Endothelial cell of umbilical vein (primary cell): Measurements from ENCODE around the gene FOXP4. TPM values are rescaled to one million over a fixed set of nuclear protein-coding genes. Genes with fewer than 3 reads are reported as not detected.

Source experiments
- BruUV-seq: library from RNA; stranded (reverse); fragments of 400-500 nt; replicated peaks from 2 replicates; lab custom pipeline; 2021; lab: Mats Ljungman, UMichigan
- CTCF ChIA-PET: fragments of 300-600, 350-600 bp; sonication (Branson Sonifier 250); formaldehyde crosslinking; loops from one replicate; lab custom pipeline; 2021; ENCODE audit warnings: antibody characterized with exemption, inconsistent platforms; lab: Charles Lee
- POLR2A ChIA-PET: fragments of 300-600, 350-600 bp; sonication (Branson Sonifier 250); formaldehyde crosslinking; loops from one replicate; lab custom pipeline; 2021; ENCODE audit warnings: antibody characterized with exemption, inconsistent platforms; lab: Charles Lee
- DNase-seq: peaks from one replicate; pipeline ENCODE4 v3.0.0-alpha.2; 2011; ENCODE audit warnings: low read depth, low spot score
- FAIRE-seq: peaks from 2 replicates; lab custom pipeline; 2011; peaks lifted over from hg19 to GRCh38; lab: Jason Lieb, UNC
- H2AFZ ChIP-seq: 2 replicates; pipeline ENCODE4 v1.6.0; 2012; ENCODE audit warnings: low read depth, low read length, control low read depth, inconsistent platforms
- H3K27ac ChIP-seq: 2 replicates; pipeline ENCODE4 v1.5.1; 2011; ENCODE audit warnings: low read depth, mild to moderate bottlenecking, control low read depth, low read length, moderate library complexity; ENCODE audit not compliant: insufficient read depth
- H3K27me3 ChIP-seq, 2 experiments: 2 replicates each; pipeline versions ENCODE4 v1.6.0 to v1.6.1; 2011; ENCODE audit warnings: low read length in 2 of 2, mixed read lengths in 1 of 2; ENCODE audit not compliant: control insufficient read depth in 2 of 2, insufficient read depth in 2 of 2
- H3K36me3 ChIP-seq, 2 experiments: 2 replicates in 1 of 2; 3 replicates in 1 of 2; pipeline ENCODE4 v1.5.1; 2011; ENCODE audit warnings: low read length in 2 of 2, mild to moderate bottlenecking in 1 of 2, moderate library complexity in 1 of 2; ENCODE audit not compliant: control insufficient read depth in 2 of 2, insufficient read depth in 2 of 2; ENCODE audit errors: extremely low read depth in 1 of 2
- H3K4me1 ChIP-seq: 3 replicates; pipeline ENCODE4 v1.5.1; 2011; ENCODE audit warnings: mild to moderate bottlenecking, low read length; ENCODE audit not compliant: control insufficient read depth, insufficient read depth; ENCODE audit errors: extremely low read depth
- H3K4me2 ChIP-seq: 2 replicates; pipeline ENCODE4 v1.6.1; 2011; ENCODE audit warnings: low read length, control low read depth, mixed read lengths; ENCODE audit not compliant: insufficient read depth
- H3K4me3 ChIP-seq, 3 experiments: fragments of 200-600 bp in 1 of 3; sonication (generic), shearing (Covaris generic) in 1 of 3; replicated peaks in 1 of 3; 2 replicates each; pipeline ENCODE4 v1.5.1; 2011 to 2016; ENCODE audit warnings: control low read depth in 3 of 3, low read length in 3 of 3, mild to moderate bottlenecking in 2 of 3, inconsistent platforms in 1 of 3, low read depth in 1 of 3, moderate library complexity in 1 of 3; ENCODE audit not compliant: insufficient read depth in 1 of 3
- H3K79me2 ChIP-seq: 2 replicates; pipeline ENCODE4 v1.6.0; 2012; ENCODE audit warnings: low read length, inconsistent platforms; ENCODE audit not compliant: control insufficient read depth, insufficient read depth
- H3K9ac ChIP-seq: replicated peaks from 2 replicates; pipeline ENCODE3; 2011; ENCODE audit warnings: low read length, control low read depth; ENCODE audit not compliant: insufficient read depth; ENCODE audit errors: extremely low read depth
- H3K9me1 ChIP-seq: replicated peaks from 3 replicates; pipeline ENCODE4 v1.6.0; 2011; ENCODE audit warnings: mild to moderate bottlenecking, low read length; ENCODE audit not compliant: control insufficient read depth, insufficient read depth; ENCODE audit errors: extremely low read depth
- H3K9me3 ChIP-seq: replicated peaks from 2 replicates; pipeline ENCODE4 v1.5.1; 2012; ENCODE audit warnings: low read length, inconsistent platforms; ENCODE audit not compliant: control insufficient read depth, insufficient read depth
- H4K20me1 ChIP-seq: replicated peaks from 2 replicates; pipeline ENCODE3; 2011; ENCODE audit warnings: mild to moderate bottlenecking, low read length; ENCODE audit not compliant: control insufficient read depth, insufficient read depth; ENCODE audit errors: extremely low read depth
- EZH2 ChIP-seq: IDR thresholded peaks from 2 replicates; pipeline ENCODE4 v1.6.1; 2012; ENCODE audit warnings: borderline replicate concordance, low read depth, mild to moderate bottlenecking, moderate library complexity, low read length, inconsistent platforms; ENCODE audit not compliant: severe bottlenecking
- FOS ChIP-seq: IDR thresholded peaks from 2 replicates; pipeline ENCODE4 v1.6.1; 2011; ENCODE audit warnings: mild to moderate bottlenecking, low read length, moderate library complexity, borderline replicate concordance; ENCODE audit not compliant: insufficient read depth
- JUN ChIP-seq: IDR thresholded peaks from 2 replicates; pipeline ENCODE4 v1.6.1; 2011; ENCODE audit warnings: borderline replicate concordance, low read depth; ENCODE audit not compliant: insufficient read length, insufficient read depth
- MAX ChIP-seq: IDR thresholded peaks from 2 replicates; pipeline ENCODE4 v1.6.1; 2011; ENCODE audit not compliant: insufficient read depth, insufficient read length
- MYC ChIP-seq: IDR thresholded peaks from one replicate; pipeline ENCODE4 v1.6.1; 2011; ENCODE audit warnings: mild to moderate bottlenecking, low read depth, low read length
- POLR2A ChIP-seq: IDR thresholded peaks from 2 replicates; pipeline ENCODE4 v1.6.1; 2012; ENCODE audit warnings: low read depth, mild to moderate bottlenecking, control low read depth, low read length
- dilution Hi-C: fragments of 300-500 bp; cut with MboI; formaldehyde crosslinking; loops from one replicate; pipeline ENCODE4 v1.15.0; 2019; ENCODE audit warnings: low sequenced_read_pairs; ENCODE audit not compliant: extremely low pct_ligation_motif_present
- intact Hi-C: fragments of 100-400 bp; cut with micrococcal nuclease; formaldehyde crosslinking; loops from one replicate; pipeline ENCODE4 v1.10.0; 2022
- polyA plus RNA-seq, 4 experiments: library from polyadenylated mRNA; depleted of rRNA in 3 of 4; stranded (reverse) in 3 of 4; unstranded in 1 of 4; fragments of >200 nt; gene quantifications; 2 replicates each; pipeline versions ENCODE4 v1.2.1 to v1.2.3, GENCODE V29; 2011 to 2012; ENCODE audit warnings: missing spikeins in 1 of 4
- total RNA-seq: library from RNA; stranded (reverse); gene quantifications from 2 replicates; pipeline ENCODE4 v1.2.3, GENCODE V29; 2021

Gene FOXP4
- total and polyA plus RNA-seq, 2 donors (not counting 3 experiments of a cell fraction or from before 2014, with no cell fraction given): 5.6 to 23.9 TPM

GRCh38 chr6:41558033-41558807, 12.0 kb downstream of the FOXP4 start:
- H3K4me1 ChIP-seq: peaks cover 8% of the 10 kb centered on the region
- no peaks in the 10 kb centered on the region for H4K20me1 ChIP-seq
- no peak overlapping the region for H2AFZ ChIP-seq
- dilution Hi-C loops (no loop called here), intact Hi-C loops (no loop called here)
- H3K4me2 ChIP-seq: no peak overlapping the region
- BruUV-seq: no TSS peak
- no peak overlapping the region for H3K4me3 ChIP-seq
- no peak overlapping the region for H3K9ac ChIP-seq
- POLR2A ChIA-PET: no interaction called here
- FAIRE-seq (no peak), DNase-seq (no peak)
- no peak overlapping the region for H3K27ac ChIP-seq
- H3K27me3 ChIP-seq: no peaks in the 10 kb centered on the region
- H3K36me3 ChIP-seq: peaks cover 0 to 1% of the 10 kb centered on the region in 2 experiments
- no peak for TF ChIP-seq JUN
- TF ChIP-seq EZH2: no peak
- no peak for TF ChIP-seq MYC
- TF ChIP-seq POLR2A: no peak
- no peak for TF ChIP-seq FOS
- no peak for TF ChIP-seq MAX
- H3K79me2 ChIP-seq: no peaks in the 10 kb centered on the region
- H3K9me1 ChIP-seq: no peaks in the 10 kb centered on the region
- no peaks in the 10 kb centered on the region for H3K9me3 ChIP-seq
- CTCF ChIA-PET: interaction anchor here (1.4 kb wide), 1 partner anchor 20 kb away, joined by 3 read pairs; no protein-coding TSS in a partner anchor
